NCI-H1092 (cell line): ENCODE measurements around the gene NSD2.
"Not testable (repeated sequence)": the region's sequence is repeated elsewhere in the genome, so short reads cannot be mapped to it uniquely, and the experiment has no call there.

ENCODE experiments used
- DNase-seq: peaks from one replicate; lab custom pipeline; 2025; lab: John Stamatoyannopoulos, UW

Gene NSD2

DNA sequence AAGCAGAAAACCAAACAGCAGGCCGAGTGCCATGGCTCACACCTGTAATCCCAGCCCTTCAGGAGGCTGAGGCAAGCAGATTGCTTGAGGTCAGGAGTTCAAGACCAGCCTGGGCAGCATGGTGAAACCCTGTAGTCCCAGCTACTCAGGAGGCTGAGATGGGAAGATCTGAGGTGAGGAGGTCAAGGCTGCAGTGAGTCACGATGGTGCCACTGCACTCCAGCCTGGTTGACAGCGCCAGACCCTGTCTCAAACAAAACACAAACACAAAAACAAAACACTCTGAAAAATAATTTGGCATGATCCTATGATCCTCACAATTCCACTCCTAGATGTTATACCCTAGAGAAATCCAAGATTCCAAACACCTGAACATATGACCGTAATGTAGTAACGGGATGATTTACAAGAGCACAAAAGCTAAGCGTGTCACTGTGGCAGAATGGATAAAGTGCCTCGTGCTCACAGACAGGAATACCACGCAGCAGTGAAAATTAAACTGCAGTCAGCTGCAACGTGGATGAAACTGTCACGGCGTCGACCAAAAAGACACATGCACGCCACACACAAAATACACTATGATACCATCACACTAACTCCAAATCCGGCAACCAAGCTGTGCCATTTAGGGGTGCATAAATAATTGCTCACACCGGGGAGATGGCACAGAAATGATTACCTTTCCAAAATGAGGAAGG lies 135.9 kb downstream of the NSD2 start:
- no peak for DNase-seq

DNA sequence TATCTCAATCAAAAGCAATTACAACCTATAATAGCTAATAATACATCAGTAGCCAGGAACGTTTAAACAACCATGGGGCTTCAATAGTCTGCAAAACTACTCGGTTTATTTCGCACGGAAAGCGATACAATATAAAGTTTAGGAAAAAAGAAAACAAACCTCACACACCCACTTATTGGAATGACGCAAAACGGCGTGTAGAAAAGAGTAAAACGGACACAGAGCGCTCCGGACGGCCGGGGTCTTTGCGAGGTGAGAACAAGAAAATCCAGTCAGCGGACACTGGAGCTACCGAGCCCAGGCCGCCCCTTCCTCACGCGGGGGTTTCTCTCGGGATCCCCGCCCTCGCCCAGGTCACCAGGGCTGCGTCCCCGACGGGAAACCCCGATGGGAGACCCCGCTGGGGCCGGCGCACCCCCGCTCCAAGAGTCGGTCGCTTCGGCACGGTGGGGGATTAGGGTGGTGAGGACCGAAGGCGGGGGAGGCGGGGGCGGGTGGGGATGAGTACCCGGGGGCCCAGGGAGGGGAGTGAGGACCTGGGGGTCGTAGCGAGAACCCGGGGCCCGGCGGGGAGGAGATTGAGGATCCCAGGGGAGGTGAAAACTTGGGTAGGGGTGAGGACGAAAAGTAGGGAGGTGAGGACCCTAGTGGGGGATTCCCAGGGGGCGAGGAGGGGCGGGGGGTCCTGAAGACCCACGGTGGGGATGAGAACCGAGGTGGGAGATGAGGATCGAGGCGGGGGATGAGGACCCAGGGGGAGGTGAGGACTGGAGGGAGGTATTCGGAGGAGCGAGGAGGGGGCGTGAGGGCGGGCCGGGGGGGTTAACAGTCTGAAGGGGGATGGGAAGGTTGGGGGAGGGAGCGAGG lies 136.8 kb downstream of the NSD2 start:
- DNase-seq: no peak

DNA sequence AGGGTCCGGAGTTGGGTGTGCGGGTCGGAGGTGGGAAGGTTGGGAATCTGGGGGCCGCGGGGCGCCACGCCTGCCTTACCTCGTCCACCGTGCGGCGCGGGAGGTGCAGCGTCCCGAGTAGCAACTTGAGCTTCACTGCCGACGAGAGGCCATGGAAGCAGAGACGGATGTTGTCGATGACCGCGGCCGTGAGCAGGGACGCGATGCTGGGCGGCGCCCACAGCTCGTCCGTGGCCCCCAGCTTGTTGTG lies 137.4 kb downstream of the NSD2 start:
- no peak for DNase-seq

DNA sequence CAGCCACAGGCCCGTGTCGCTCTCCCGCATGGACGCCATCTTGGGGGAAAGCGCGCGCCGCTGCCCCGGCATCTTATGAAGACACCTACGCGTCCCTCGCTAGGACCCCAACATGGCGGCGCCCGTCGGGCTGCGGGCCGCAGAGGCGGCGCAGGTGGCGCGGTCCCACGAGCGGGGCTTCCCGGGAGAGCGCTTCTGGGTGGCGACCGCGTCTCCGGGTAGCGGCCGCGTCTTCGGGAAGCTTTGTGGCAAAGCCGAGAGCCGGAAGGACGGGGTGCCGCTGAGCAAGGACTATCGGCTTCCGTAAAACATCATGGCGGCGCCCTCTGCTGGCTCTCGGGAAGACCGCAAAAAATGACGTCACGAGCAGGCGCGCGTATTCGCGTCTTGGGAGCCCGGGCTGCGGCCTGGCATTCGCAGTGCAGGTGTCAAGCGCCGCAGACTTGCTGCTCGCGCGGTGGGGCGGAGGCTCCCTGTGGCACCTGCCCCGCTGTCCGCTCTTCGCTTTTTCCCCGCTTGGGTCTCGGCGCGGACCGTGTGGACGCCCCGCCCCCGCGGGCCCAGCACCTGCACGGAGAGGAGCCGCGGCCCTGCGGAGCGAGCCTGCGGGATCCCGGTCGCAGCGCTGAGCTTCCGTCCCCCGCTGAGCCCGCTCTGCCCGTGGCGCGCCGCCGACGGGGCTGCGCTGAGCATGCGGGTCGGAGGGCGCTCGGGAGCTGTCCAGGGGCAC lies 137.9 kb downstream of the NSD2 start, which contains the start of gene NELFA:
Gene NELFA (minus strand): TSS at position 54 of the 730 bp plus-strand sequence. CDS start 15 bp downstream, at position 39.
- DNase-seq: peak; percentile 94

GRCh38 chr4:2009651-2010233 lies 138.5 kb downstream of the NSD2 start:
- peak; percentile 70 for DNase-seq

DNA sequence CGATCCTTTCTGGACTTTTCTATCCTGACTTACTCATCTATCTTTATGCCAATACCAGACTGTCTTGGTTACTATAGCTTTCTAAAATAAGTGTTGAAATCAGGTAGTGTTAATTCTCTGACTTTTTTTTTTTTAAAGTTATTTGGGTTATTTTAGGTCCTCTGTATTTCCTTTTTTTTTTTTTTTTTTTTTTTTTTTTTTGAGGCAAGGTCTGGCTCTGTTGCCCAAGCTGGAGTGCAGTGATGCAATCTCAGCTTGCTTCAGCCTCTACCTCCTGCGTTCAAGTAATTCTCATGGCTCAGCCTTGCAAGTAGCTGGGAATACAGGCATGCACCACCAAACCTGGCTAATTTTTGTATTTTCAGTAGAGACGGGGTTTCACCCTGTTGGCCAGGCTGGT lies 140.4 kb downstream of the NSD2 start:
- DNase-seq: no peak

DNA sequence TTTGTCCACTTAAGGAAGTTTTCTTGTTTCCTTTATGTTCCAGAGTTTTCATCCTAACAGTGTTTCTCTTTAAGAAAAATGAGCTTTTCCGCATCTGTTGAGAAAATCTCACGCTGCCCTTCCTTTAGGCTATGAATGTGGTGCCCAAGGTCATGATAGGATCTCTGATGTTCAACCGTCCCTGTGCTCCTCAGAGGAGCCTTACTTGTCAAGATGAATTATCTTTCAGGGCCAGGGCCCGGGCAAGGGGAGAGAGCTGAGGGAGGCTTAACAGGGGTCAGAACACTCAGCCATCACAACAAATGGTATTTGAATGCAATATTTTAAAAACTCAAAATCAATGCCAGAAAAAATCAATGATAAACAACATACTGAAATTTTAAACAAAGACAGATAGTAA lies 143.8 kb downstream of the NSD2 start:
- no peak for DNase-seq

DNA sequence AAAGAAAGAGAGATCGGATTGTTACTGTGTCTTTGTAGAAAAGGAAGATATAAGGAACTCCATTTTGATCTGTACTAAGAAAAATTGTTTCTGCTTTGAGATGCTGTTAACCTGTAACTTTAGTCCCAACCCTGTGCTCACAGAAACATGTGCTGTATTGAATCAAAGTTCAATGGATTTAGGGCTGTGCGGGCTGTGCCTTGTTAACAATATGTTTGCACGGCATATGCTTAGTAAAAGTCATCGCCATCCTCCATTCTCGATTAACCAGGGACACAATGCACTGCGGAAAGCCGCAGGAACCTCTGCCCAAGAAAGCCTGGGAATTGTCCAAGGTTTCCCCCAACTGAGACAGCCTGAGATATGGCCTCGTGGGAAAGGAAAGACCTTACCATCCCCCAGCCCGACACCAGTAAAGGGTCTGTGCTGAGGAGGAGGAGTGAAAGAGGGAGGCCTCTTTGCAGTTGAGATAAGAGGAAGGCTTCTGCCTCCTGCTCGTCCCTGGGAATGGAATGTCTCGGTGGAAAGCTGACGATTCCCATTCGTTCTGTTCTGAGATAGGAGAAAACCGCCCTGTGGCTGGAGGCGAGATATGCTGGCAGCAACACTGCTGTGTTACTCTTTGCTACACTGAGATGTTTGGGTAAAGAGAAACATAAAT lies 150.3 kb downstream of the NSD2 start:
- DNase-seq: not testable (repeated sequence)

- no peak for DNase-seq
Measured at GRCh38 chr4:2024683-2025082, 153.5 kb downstream of the NSD2 start.

GRCh38 chr4:2025817-2026216 lies 154.6 kb downstream of the NSD2 start:
- no peak for DNase-seq

DNA sequence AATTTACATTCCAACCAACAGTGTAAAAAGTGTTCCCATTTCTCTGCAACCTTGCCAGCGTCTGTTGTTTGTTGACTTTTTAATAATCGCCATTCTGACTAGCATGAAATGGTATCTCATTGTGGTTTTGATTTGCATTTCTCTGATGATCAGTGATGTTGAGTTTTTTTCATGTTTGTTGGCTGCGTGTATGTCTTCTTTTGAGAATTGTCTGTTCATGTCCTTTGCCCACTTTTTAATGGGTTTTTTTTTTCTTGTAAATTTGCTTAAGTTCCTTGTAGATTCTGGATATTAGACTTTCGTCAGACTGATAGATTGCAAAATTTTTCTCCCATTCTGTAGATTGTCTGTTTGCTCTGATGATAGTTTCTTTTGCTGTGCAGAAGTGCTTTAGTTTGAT lies 155.9 kb downstream of the NSD2 start:
- DNase-seq: not testable (repeated sequence)

- DNase-seq: not testable (repeated sequence)
Measured at GRCh38 chr4:2031161-2031560, 160.0 kb downstream of the NSD2 start.
